GM15510 (cell line): Measurements from ENCODE around the gene RNASE7.

Source experiments
- POLR2A ChIP-seq: IDR thresholded peaks from 3 replicates; pipeline ENCODE4 v1.6.1; 2011; ENCODE audit warnings: borderline replicate concordance; ENCODE audit not compliant: insufficient read length; ENCODE audit errors: extremely low read depth

The RNASE7 gene

GRCh38 chr14:21068521-21069387 lies 26.6 kb downstream of the RNASE7 start:
- no peak for TF ChIP-seq POLR2A

- no peak for TF ChIP-seq POLR2A
These were observed 27.4 kb downstream of the RNASE7 start for GRCh38 chr14:21069388-21070082.

- TF ChIP-seq POLR2A = no peak
These were observed 28.0 kb downstream of the RNASE7 start, which contains the start of gene ARHGEF40 for GRCh38 chr14:21070083-21070609. Gene ARHGEF40, plus strand, starts transcription at chr14:21070304. Its CDS starts 93 bp downstream, at chr14:21070397.

GRCh38 chr14:21070610-21071224 lies 28.6 kb downstream of the RNASE7 start:
- no peak for TF ChIP-seq POLR2A

- no peak for TF ChIP-seq POLR2A
These were observed 29.3 kb downstream of the RNASE7 start for GRCh38 chr14:21071225-21072030.

GRCh38 chr14:21072031-21072473 lies 29.9 kb downstream of the RNASE7 start:
- TF ChIP-seq POLR2A = no peak

GRCh38 chr14:21072781-21073339 lies 30.7 kb downstream of the RNASE7 start:
- no peak for TF ChIP-seq POLR2A

GRCh38 chr14:21073921-21074320 lies 31.8 kb downstream of the RNASE7 start:
- TF ChIP-seq POLR2A = no peak

- TF ChIP-seq POLR2A = no peak
These were observed 32.5 kb downstream of the RNASE7 start for GRCh38 chr14:21074398-21075272.

- no peak for TF ChIP-seq POLR2A
These were observed 33.7 kb downstream of the RNASE7 start for GRCh38 chr14:21075719-21076437.

GRCh38 chr14:21077672-21078071 lies 35.5 kb downstream of the RNASE7 start:
- no peak for TF ChIP-seq POLR2A

- no peak for TF ChIP-seq POLR2A
These were observed 36.1 kb downstream of the RNASE7 start for GRCh38 chr14:21078287-21078686.

- no peak for TF ChIP-seq POLR2A
These were observed 36.6 kb downstream of the RNASE7 start for GRCh38 chr14:21078726-21079125.

GRCh38 chr14:21081521-21082142 lies 39.5 kb downstream of the RNASE7 start:
- TF ChIP-seq POLR2A = no peak
